ENCODE results near the gene CFDP1. TPM values are rescaled to one million over a fixed set of nuclear protein-coding genes. Genes with fewer than 3 reads are reported as not detected.

CFDP1 gene
- total and polyA plus RNA-seq, 2 donors (not counting 3 experiments of a cell fraction or from before 2014, with no cell fraction given) = 17.8 to 53.8 TPM

DNA sequence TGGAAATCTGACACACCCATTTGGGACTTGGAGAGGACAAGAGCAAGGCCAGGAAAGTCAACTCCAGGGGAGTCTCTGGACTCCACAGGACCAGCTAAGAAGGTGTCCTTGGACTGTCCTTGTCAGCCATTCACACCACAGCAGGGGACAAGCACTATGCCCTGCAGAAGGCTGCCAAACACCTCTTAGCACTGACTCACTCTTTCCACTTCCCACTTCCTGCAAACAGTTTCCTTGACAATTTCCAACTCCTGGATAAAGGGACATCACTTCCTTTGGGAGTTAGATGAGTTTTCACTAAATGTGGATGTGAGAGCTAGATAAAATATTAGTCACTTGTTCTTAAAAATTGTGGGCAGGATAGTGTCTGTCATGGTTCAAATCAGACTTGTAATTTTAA, 144.1 kb downstream of the CFDP1 start:
- no peaks in the 10 kb centered on the region for H3K79me2 ChIP-seq (ENCODE audit: control insufficient read depth, insufficient read depth, low read length)
- H4K20me1 ChIP-seq (replicated peaks; ENCODE audit: control insufficient read depth, extremely low read depth, insufficient read depth, low read length) = no peaks in the 10 kb centered on the region
- dilution Hi-C loops (cut with MboI; ENCODE audit: extremely low pct_ligation_motif_present, low sequenced_read_pairs) = no loop called here
- H3K27me3 ChIP-seq (ENCODE audit: control insufficient read depth in 2 of 2, insufficient read depth in 2 of 2, low read length in 2 of 2) = no peaks in the 10 kb centered on the region
- H3K9ac ChIP-seq (replicated peaks; ENCODE audit: extremely low read depth, insufficient read depth, low read length) = no peak overlapping the region
- intact Hi-C loops (cut with micrococcal nuclease) = loop anchor here (1.0 to 2.0 kb wide), 5 partner anchors 16 to 53 kb away; no protein-coding TSS in a partner anchor
- peaks cover 27% of the 10 kb centered on the region for H3K4me1 ChIP-seq (ENCODE audit: control insufficient read depth, extremely low read depth, insufficient read depth, low read length)
- no peaks in the 10 kb centered on the region for H3K9me1 ChIP-seq (replicated peaks; ENCODE audit: control insufficient read depth, extremely low read depth, insufficient read depth, low read length)
- POLR2A ChIA-PET = no interaction called here
- peak; percentile 24 for TF ChIP-seq MYC (IDR thresholded peaks at IDR 0.05; ENCODE audit: low read depth, low read length)
- no peak for TF ChIP-seq POLR2A (IDR thresholded peaks at IDR 0.05; ENCODE audit: low read depth, low read length)
- peak; percentile 69 for TF ChIP-seq POLR2AphosphoS5 (IDR thresholded peaks at IDR 0.05; ENCODE audit: insufficient read depth, low read depth, low read length)
- TF ChIP-seq EZH2 (IDR thresholded peaks at IDR 0.05; ENCODE audit: borderline replicate concordance, low read depth, low read length, severe bottlenecking) = no peak
- TF ChIP-seq GATA2 (IDR thresholded peaks at IDR 0.05; ENCODE audit: insufficient read depth, insufficient read length, low read depth, low read length) = peak; percentile 81
- peak; percentile 97 for TF ChIP-seq JUN (IDR thresholded peaks at IDR 0.05; ENCODE audit: borderline replicate concordance, insufficient read depth, insufficient read length, low read depth)
- TF ChIP-seq FOS (IDR thresholded peaks at IDR 0.05; ENCODE audit: borderline replicate concordance, insufficient read depth, low read length) = peak; percentile 92
- no peaks in the 10 kb centered on the region for H3K36me3 ChIP-seq (ENCODE audit: control insufficient read depth in 2 of 2, extremely low read depth in 1 of 2, insufficient read depth in 2 of 2, low read length in 2 of 2)
- CTCF ChIA-PET = interaction anchor here (0.8 to 3.0 kb wide), 7 partner anchors 8 to 113 kb away, joined by 3 to 9 read pairs (median 6); no protein-coding TSS in a partner anchor
- peak overlapping the region; percentile 72 for H3K27ac ChIP-seq (ENCODE audit: insufficient read depth, low read depth, low read length)
- FAIRE-seq = peak; percentile 93
- no TSS peak for BruUV-seq (replicated peaks)
- no peak overlapping the region for H3K4me3 ChIP-seq (replicated peaks in 1 of 3; ENCODE audit: insufficient read depth in 1 of 3, low read depth in 1 of 3, low read length in 3 of 3)
- no peak overlapping the region for H2AFZ ChIP-seq (ENCODE audit: low read depth, low read length)
- H3K9me3 ChIP-seq (replicated peaks; ENCODE audit: control insufficient read depth, insufficient read depth, low read length) = no peaks in the 10 kb centered on the region
- DNase-seq (ENCODE audit: low read depth, low spot score) = peak; percentile 88
- H3K4me2 ChIP-seq (ENCODE audit: insufficient read depth, low read length) = peak overlapping the region; percentile 46

DNA sequence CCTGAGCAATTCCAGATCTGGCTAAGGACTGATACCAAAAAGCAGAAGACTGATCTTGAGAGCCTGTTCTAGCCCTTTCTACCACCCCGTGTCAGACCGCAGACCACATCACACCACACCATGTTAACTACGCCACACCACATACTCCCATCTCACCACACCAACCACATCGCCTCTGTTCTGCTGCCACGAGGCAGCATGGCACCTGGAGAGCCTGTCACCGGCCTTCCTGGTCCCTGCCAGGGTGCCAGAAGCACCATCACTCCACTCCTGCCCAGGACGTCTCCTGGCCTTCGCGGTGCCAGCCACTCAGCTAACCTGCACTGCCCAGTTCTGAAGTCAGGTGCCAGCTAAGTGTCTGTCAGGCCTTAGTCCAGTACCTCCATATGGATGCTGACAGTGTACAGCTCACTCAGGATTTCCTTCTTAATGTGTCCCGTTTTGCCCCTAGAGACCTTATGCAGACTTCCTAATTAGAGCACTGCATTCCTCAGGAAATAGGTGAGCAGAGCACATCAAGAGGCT, 144.6 kb downstream of the CFDP1 start:
- dilution Hi-C loops (cut with MboI; ENCODE audit: extremely low pct_ligation_motif_present, low sequenced_read_pairs) = no loop called here
- H3K79me2 ChIP-seq (ENCODE audit: control insufficient read depth, insufficient read depth, low read length) = no peaks in the 10 kb centered on the region
- ChIA-PET POLR2A (no interaction called here), CTCF (interaction anchor here (1.0 to 3.0 kb wide), 6 partner anchors 8 to 114 kb away, joined by 4 to 9 read pairs (median 7); no protein-coding TSS in a partner anchor)
- H3K9me3 ChIP-seq (replicated peaks; ENCODE audit: control insufficient read depth, insufficient read depth, low read length) = no peaks in the 10 kb centered on the region
- H3K27ac ChIP-seq (ENCODE audit: insufficient read depth, low read depth, low read length) = peak overlapping the region; percentile 72
- H3K4me2 ChIP-seq (ENCODE audit: insufficient read depth, low read length) = peak overlapping the region; percentile 46
- H3K36me3 ChIP-seq (ENCODE audit: control insufficient read depth in 2 of 2, extremely low read depth in 1 of 2, insufficient read depth in 2 of 2, low read length in 2 of 2) = no peaks in the 10 kb centered on the region
- H3K4me3 ChIP-seq (replicated peaks in 1 of 3; ENCODE audit: insufficient read depth in 1 of 3, low read depth in 1 of 3, low read length in 3 of 3) = no peak overlapping the region
- H2AFZ ChIP-seq (ENCODE audit: low read depth, low read length) = no peak overlapping the region
- TF ChIP-seq, protein P1, sequence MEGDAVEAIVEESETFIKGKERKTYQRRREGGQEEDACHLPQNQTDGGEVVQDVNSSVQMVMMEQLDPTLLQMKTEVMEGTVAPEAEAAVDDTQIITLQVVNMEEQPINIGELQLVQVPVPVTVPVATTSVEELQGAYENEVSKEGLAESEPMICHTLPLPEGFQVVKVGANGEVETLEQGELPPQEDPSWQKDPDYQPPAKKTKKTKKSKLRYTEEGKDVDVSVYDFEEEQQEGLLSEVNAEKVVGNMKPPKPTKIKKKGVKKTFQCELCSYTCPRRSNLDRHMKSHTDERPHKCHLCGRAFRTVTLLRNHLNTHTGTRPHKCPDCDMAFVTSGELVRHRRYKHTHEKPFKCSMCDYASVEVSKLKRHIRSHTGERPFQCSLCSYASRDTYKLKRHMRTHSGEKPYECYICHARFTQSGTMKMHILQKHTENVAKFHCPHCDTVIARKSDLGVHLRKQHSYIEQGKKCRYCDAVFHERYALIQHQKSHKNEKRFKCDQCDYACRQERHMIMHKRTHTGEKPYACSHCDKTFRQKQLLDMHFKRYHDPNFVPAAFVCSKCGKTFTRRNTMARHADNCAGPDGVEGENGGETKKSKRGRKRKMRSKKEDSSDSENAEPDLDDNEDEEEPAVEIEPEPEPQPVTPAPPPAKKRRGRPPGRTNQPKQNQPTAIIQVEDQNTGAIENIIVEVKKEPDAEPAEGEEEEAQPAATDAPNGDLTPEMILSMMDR (IDR thresholded peaks at IDR 0.05; ENCODE audit: extremely low read depth in 1 of 2, insufficient read depth in 1 of 2, low read depth in 1 of 2, low read length in 2 of 2) = no peak
- TF ChIP-seq, protein P2, sequence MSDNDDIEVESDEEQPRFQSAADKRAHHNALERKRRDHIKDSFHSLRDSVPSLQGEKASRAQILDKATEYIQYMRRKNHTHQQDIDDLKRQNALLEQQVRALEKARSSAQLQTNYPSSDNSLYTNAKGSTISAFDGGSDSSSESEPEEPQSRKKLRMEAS (IDR thresholded peaks at IDR 0.05; ENCODE audit: insufficient read depth, insufficient read length) = no peak
- TF ChIP-seq POLR2AphosphoS5 (IDR thresholded peaks at IDR 0.05; ENCODE audit: insufficient read depth, low read depth, low read length) (no peak), EZH2 (IDR thresholded peaks at IDR 0.05; ENCODE audit: borderline replicate concordance, low read depth, low read length, severe bottlenecking) (no peak), GATA2 (IDR thresholded peaks at IDR 0.05; ENCODE audit: insufficient read depth, insufficient read length, low read depth, low read length) (no peak), MYC (IDR thresholded peaks at IDR 0.05; ENCODE audit: low read depth, low read length) (no peak), JUN (IDR thresholded peaks at IDR 0.05; ENCODE audit: borderline replicate concordance, insufficient read depth, insufficient read length, low read depth) (no peak), POLR2A (IDR thresholded peaks at IDR 0.05; ENCODE audit: low read depth, low read length) (no peak), FOS (IDR thresholded peaks at IDR 0.05; ENCODE audit: borderline replicate concordance, insufficient read depth, low read length) (no peak)
- no peaks in the 10 kb centered on the region for H3K9me1 ChIP-seq (replicated peaks; ENCODE audit: control insufficient read depth, extremely low read depth, insufficient read depth, low read length)
- H3K27me3 ChIP-seq (ENCODE audit: control insufficient read depth in 2 of 2, insufficient read depth in 2 of 2, low read length in 2 of 2) = no peaks in the 10 kb centered on the region
- H3K9ac ChIP-seq (replicated peaks; ENCODE audit: extremely low read depth, insufficient read depth, low read length) = peak overlapping the region; percentile 17
- intact Hi-C loops (cut with micrococcal nuclease) = loop anchor here (1.0 to 2.0 kb wide), 5 partner anchors 16 to 54 kb away; no protein-coding TSS in a partner anchor
- no peak for DNase-seq (ENCODE audit: low read depth, low spot score)
- no peaks in the 10 kb centered on the region for H4K20me1 ChIP-seq (replicated peaks; ENCODE audit: control insufficient read depth, extremely low read depth, insufficient read depth, low read length)
- TSS peak; percentile 35 for BruUV-seq (replicated peaks)
- H3K4me1 ChIP-seq (ENCODE audit: control insufficient read depth, extremely low read depth, insufficient read depth, low read length) = peaks cover 27% of the 10 kb centered on the region
- no peak for FAIRE-seq
